PFSK-1 (cell line): ENCODE data around the gene POLD1.

ENCODE experiments used
- FOXP2 ChIP-seq: optimal IDR thresholded peaks from 2 replicates; pipeline ENCODE3; 2011; ENCODE audit warnings: borderline replicate concordance, control low read depth, inconsistent platforms; ENCODE audit not compliant: insufficient read depth; ENCODE audit errors: extremely low read length, extremely low read depth
- POLR2AphosphoS5 ChIP-seq: IDR thresholded peaks from 2 replicates; pipeline ENCODE4 v1.6.1; 2012; ENCODE audit warnings: low read depth, mild to moderate bottlenecking, control low read depth, low read length, moderate library complexity
- REST ChIP-seq, 2 experiments: IDR thresholded peaks; 2 replicates each; pipeline versions ENCODE4 v1.6.1 to v1.8.0; 2011 to 2012; ENCODE audit warnings: low read depth in 2 of 2, low read length in 2 of 2, control low read depth in 1 of 2, inconsistent platforms in 1 of 2, mild to moderate bottlenecking in 1 of 2, moderate library complexity in 1 of 2; ENCODE audit not compliant: insufficient read depth in 1 of 2
- SIN3A ChIP-seq: IDR thresholded peaks from 2 replicates; pipeline ENCODE4 v1.6.1; 2012; ENCODE audit warnings: mild to moderate bottlenecking, low read length, moderate library complexity, borderline replicate concordance; ENCODE audit not compliant: insufficient read depth
- TAF1 ChIP-seq: IDR thresholded peaks from 2 replicates; pipeline ENCODE4 v1.6.1; 2012; ENCODE audit warnings: low read length, control low read depth, borderline replicate concordance; ENCODE audit not compliant: insufficient read depth

Gene POLD1

GRCh38 chr19:50392759-50393158, 8.6 kb downstream of the POLD1 start:
- TF ChIP-seq POLR2AphosphoS5: no peak
- no peak for TF ChIP-seq REST (IDR thresholded peaks at IDR 0.05; ENCODE audit: insufficient read depth in 1 of 2, low read depth in 2 of 2, low read length in 2 of 2)
- no peak for TF ChIP-seq FOXP2
- TF ChIP-seq TAF1: no peak
- TF ChIP-seq SIN3A: no peak

- TF ChIP-seq REST (IDR thresholded peaks at IDR 0.05; ENCODE audit: insufficient read depth in 1 of 2, low read depth in 2 of 2, low read length in 2 of 2) (no peak), TAF1 (no peak), SIN3A (no peak), POLR2AphosphoS5 (no peak), FOXP2 (no peak)
These were observed 9.4 kb downstream of the POLD1 start for GRCh38 chr19:50393589-50393988.

- TF ChIP-seq FOXP2 (no peak), REST (IDR thresholded peaks at IDR 0.05; ENCODE audit: insufficient read depth in 1 of 2, low read depth in 2 of 2, low read length in 2 of 2) (no peak)
These were observed 9.9 kb downstream of the POLD1 start for GRCh38 chr19:50394017-50394416.

GRCh38 chr19:50398675-50399367, 14.7 kb downstream of the POLD1 start:
- TF ChIP-seq REST (IDR thresholded peaks at IDR 0.05; ENCODE audit: insufficient read depth in 1 of 2, low read depth in 2 of 2, low read length in 2 of 2) (no peak), SIN3A (no peak), FOXP2 (no peak), TAF1 (no peak), POLR2AphosphoS5 (no peak)

GRCh38 chr19:50399368-50399745, 15.2 kb downstream of the POLD1 start:
- TF ChIP-seq POLR2AphosphoS5: no peak
- TF ChIP-seq SIN3A: no peak
- no peak for TF ChIP-seq TAF1
- no peak for TF ChIP-seq REST (IDR thresholded peaks at IDR 0.05; ENCODE audit: insufficient read depth in 1 of 2, low read depth in 2 of 2, low read length in 2 of 2)
- no peak for TF ChIP-seq FOXP2
